Fibroblast of lung (primary cell): ENCODE data around the gene CLSTN2. TPM values are rescaled to one million over a fixed set of nuclear protein-coding genes. Genes with fewer than 3 reads are reported as not detected.

Experiments used
- DNase-seq, 2 donors: peaks; one replicate each; pipeline versions ENCODE4 v3.0.0 to v3.0.0-alpha.2; 2010; ENCODE audit warnings: low read depth in 2 of 2
- H2AFZ ChIP-seq: 2 replicates; pipeline ENCODE4 v1.5.1; 2012; ENCODE audit warnings: low read length, control low read depth, inconsistent platforms
- H3K27ac ChIP-seq: 2 replicates; pipeline ENCODE4 v1.5.1; 2011; ENCODE audit warnings: low read length, control low read depth; ENCODE audit not compliant: insufficient read depth
- H3K27me3 ChIP-seq: 2 replicates; pipeline ENCODE4 v1.5.1; 2011; ENCODE audit warnings: mild to moderate bottlenecking, low read length; ENCODE audit not compliant: control insufficient read depth, insufficient read depth
- H3K36me3 ChIP-seq: 2 replicates; pipeline ENCODE4 v1.5.1; 2011; ENCODE audit warnings: low read length; ENCODE audit not compliant: control insufficient read depth, insufficient read depth
- H3K4me1 ChIP-seq: 2 replicates; pipeline ENCODE4 v1.5.1; 2011; ENCODE audit warnings: low read length; ENCODE audit not compliant: control insufficient read depth, insufficient read depth; ENCODE audit errors: extremely low read depth
- H3K4me2 ChIP-seq: 2 replicates; pipeline ENCODE4 v1.5.1; 2011; ENCODE audit warnings: low read length, control low read depth; ENCODE audit not compliant: insufficient read depth; ENCODE audit errors: extremely low read depth
- H3K4me3 ChIP-seq, 4 experiments: fragments of 200-600 bp in 1 of 4; sonication (generic) in 1 of 4; replicated peaks in 1 of 4; 2 replicates each; pipeline ENCODE4 v1.5.1; 2011 to 2016; ENCODE audit warnings: low read length in 4 of 4, low read depth in 3 of 4, mild to moderate bottlenecking in 3 of 4, control low read depth in 2 of 4, inconsistent platforms in 1 of 4, mixed read lengths in 1 of 4; ENCODE audit not compliant: insufficient read depth in 1 of 4; ENCODE audit errors: control extremely low read depth in 1 of 4
- H3K79me2 ChIP-seq: 2 replicates; pipeline ENCODE4 v1.5.1; 2012; ENCODE audit warnings: mild to moderate bottlenecking, low read length, inconsistent platforms; ENCODE audit not compliant: control insufficient read depth, insufficient read depth
- H3K9ac ChIP-seq: 2 replicates; pipeline ENCODE4 v1.5.1; 2011; ENCODE audit warnings: mild to moderate bottlenecking, low read length, control low read depth; ENCODE audit not compliant: insufficient read depth
- H3K9me3 ChIP-seq: 2 replicates; pipeline ENCODE4 v1.5.1; 2012; ENCODE audit warnings: low read depth, low read length; ENCODE audit not compliant: control insufficient read depth, insufficient read depth
- H4K20me1 ChIP-seq: 2 replicates; pipeline ENCODE4 v1.5.1; 2011; ENCODE audit warnings: low read length; ENCODE audit not compliant: control insufficient read depth, insufficient read depth; ENCODE audit errors: extremely low read depth
- EZH2 ChIP-seq: IDR thresholded peaks from 2 replicates; pipeline ENCODE4 v1.5.1; 2012; ENCODE audit warnings: low read length, control low read depth, mild to moderate bottlenecking; ENCODE audit errors: missing control alignments
- polyA plus RNA-seq, 2 donors: library from polyadenylated mRNA; depleted of rRNA in 1 of 2; stranded (reverse) in 1 of 2; unstranded in 1 of 2; fragments of >200 nt; gene quantifications; 2 replicates each; pipeline ENCODE4 v1.2.1, GENCODE V29; 2011 to 2012; ENCODE audit warnings: missing spikeins in 1 of 2
- total RNA-seq: library from RNA; depleted of rRNA; stranded (reverse); fragments of >200 nt; gene quantifications from 2 replicates; pipeline ENCODE4 v1.2.1, GENCODE V29; 2014
- TF ChIP-seq, protein P1 (sequence below), 2 donors: IDR thresholded peaks in 1 of 2; conservative IDR thresholded peaks in 1 of 2; 1 replicate in 1 of 2; 2 replicates in 1 of 2; pipeline ENCODE4 v1.5.1; 2011 to 2012; ENCODE audit warnings: low read length in 2 of 2, control low read depth in 1 of 2, inconsistent platforms in 1 of 2, low read depth in 1 of 2, mild to moderate bottlenecking in 1 of 2

Gene CLSTN2
- total and polyA plus RNA-seq, 2 donors (not counting 1 experiment from before 2014, with no cell fraction given): under 0.01 to 1.3 TPM

DNA sequence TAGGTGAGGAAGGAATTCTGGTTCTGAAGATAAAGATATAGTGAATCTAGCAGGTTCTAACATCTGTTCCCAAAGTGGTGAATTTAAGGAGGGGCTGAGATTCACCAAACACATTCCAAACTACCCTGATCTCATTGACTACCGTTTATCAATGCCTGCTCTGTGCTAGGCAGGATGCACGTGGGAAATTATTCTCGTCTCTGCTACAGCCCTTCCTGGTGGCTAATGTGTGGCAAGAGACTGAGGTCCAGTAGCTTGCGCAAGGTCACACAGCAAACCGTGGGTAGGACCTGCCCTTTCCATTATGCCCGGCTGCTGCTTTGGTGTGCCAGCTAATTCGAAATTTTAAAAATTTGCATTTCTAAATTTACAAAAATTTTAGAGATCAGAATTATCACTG lies 533.4 kb downstream of the CLSTN2 start:
- Histone ChIP-seq H4K20me1 (no peaks in the 10 kb centered on the region), H3K4me3 (no peak overlapping the region), H3K27me3 (no peaks in the 10 kb centered on the region), H3K9me3 (no peaks in the 10 kb centered on the region), H3K79me2 (no peaks in the 10 kb centered on the region), H3K4me1 (no peaks in the 10 kb centered on the region), H3K27ac (no peak overlapping the region), H3K4me2 (no peak overlapping the region), H2AFZ (no peak overlapping the region), H3K36me3 (no peaks in the 10 kb centered on the region), H3K9ac (no peak overlapping the region)
- no peak for DNase-seq
- TF ChIP-seq, protein P1, sequence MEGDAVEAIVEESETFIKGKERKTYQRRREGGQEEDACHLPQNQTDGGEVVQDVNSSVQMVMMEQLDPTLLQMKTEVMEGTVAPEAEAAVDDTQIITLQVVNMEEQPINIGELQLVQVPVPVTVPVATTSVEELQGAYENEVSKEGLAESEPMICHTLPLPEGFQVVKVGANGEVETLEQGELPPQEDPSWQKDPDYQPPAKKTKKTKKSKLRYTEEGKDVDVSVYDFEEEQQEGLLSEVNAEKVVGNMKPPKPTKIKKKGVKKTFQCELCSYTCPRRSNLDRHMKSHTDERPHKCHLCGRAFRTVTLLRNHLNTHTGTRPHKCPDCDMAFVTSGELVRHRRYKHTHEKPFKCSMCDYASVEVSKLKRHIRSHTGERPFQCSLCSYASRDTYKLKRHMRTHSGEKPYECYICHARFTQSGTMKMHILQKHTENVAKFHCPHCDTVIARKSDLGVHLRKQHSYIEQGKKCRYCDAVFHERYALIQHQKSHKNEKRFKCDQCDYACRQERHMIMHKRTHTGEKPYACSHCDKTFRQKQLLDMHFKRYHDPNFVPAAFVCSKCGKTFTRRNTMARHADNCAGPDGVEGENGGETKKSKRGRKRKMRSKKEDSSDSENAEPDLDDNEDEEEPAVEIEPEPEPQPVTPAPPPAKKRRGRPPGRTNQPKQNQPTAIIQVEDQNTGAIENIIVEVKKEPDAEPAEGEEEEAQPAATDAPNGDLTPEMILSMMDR (conservative IDR thresholded peaks at IDR 0.05 in 1 of 2, IDR thresholded peaks at IDR 0.05 in 1 of 2; ENCODE audit: low read depth in 1 of 2, low read length in 2 of 2): no peak
- TF ChIP-seq EZH2: no peak

- no peaks in the 10 kb centered on the region for H3K36me3 ChIP-seq
- H3K9ac ChIP-seq: no peak overlapping the region
- H2AFZ ChIP-seq: no peak overlapping the region
- no peaks in the 10 kb centered on the region for H3K9me3 ChIP-seq
- no peak overlapping the region for H3K4me2 ChIP-seq
- H3K27me3 ChIP-seq: no peaks in the 10 kb centered on the region
- no peak overlapping the region for H3K27ac ChIP-seq
- H3K4me1 ChIP-seq: no peaks in the 10 kb centered on the region
- no peak overlapping the region for H3K4me3 ChIP-seq
- no peaks in the 10 kb centered on the region for H3K79me2 ChIP-seq
- no peaks in the 10 kb centered on the region for H4K20me1 ChIP-seq
- no peak for TF ChIP-seq EZH2
- TF ChIP-seq, protein P1 (conservative IDR thresholded peaks at IDR 0.05 in 1 of 2, IDR thresholded peaks at IDR 0.05 in 1 of 2; ENCODE audit: low read depth in 1 of 2, low read length in 2 of 2): no peak
- DNase-seq: peak in 1 of 2 donors; percentile 59
These were observed 534.5 kb downstream of the CLSTN2 start for GRCh38 chr3:140469491-140469890.

DNA sequence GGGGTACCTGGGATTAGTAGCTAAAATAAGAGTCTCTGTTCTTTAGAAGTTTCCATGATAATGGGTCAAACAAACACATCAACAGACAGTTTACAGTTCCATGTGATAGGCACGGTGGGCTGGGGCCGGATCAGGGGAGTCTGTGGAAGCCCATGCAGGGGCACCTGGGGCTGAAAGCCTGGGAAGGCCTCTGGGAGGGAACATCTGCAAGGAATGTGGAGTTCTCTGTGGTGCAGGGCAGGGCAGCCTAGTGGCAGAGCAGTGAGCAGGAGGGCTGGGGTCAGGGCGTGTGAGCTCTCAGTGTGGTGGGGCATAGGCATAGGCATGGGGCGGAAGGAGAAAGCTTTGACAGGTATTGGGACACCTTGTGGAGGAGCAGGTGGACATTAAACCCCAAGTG lies 535.2 kb downstream of the CLSTN2 start:
- Histone ChIP-seq H3K4me2 (no peak overlapping the region), H2AFZ (no peak overlapping the region), H3K36me3 (no peaks in the 10 kb centered on the region), H4K20me1 (no peaks in the 10 kb centered on the region), H3K27ac (no peak overlapping the region), H3K9ac (no peak overlapping the region), H3K9me3 (no peaks in the 10 kb centered on the region), H3K79me2 (no peaks in the 10 kb centered on the region), H3K27me3 (no peaks in the 10 kb centered on the region), H3K4me1 (no peaks in the 10 kb centered on the region), H3K4me3 (no peak overlapping the region)
- no peak for DNase-seq
- TF ChIP-seq, protein P1 (conservative IDR thresholded peaks at IDR 0.05 in 1 of 2, IDR thresholded peaks at IDR 0.05 in 1 of 2; ENCODE audit: low read depth in 1 of 2, low read length in 2 of 2): no peak
- no peak for TF ChIP-seq EZH2
